NCI-H446 (cell line): Measurements from ENCODE around the gene GPATCH1.
"Not testable (repeated sequence)": the region's sequence is repeated elsewhere in the genome, so short reads cannot be mapped to it uniquely, and the experiment has no call there.

Experiments used
- DNase-seq, 2 experiments: peaks; one replicate each; lab custom pipeline; 2025; lab: John Stamatoyannopoulos, UW

Gene GPATCH1, protein sequence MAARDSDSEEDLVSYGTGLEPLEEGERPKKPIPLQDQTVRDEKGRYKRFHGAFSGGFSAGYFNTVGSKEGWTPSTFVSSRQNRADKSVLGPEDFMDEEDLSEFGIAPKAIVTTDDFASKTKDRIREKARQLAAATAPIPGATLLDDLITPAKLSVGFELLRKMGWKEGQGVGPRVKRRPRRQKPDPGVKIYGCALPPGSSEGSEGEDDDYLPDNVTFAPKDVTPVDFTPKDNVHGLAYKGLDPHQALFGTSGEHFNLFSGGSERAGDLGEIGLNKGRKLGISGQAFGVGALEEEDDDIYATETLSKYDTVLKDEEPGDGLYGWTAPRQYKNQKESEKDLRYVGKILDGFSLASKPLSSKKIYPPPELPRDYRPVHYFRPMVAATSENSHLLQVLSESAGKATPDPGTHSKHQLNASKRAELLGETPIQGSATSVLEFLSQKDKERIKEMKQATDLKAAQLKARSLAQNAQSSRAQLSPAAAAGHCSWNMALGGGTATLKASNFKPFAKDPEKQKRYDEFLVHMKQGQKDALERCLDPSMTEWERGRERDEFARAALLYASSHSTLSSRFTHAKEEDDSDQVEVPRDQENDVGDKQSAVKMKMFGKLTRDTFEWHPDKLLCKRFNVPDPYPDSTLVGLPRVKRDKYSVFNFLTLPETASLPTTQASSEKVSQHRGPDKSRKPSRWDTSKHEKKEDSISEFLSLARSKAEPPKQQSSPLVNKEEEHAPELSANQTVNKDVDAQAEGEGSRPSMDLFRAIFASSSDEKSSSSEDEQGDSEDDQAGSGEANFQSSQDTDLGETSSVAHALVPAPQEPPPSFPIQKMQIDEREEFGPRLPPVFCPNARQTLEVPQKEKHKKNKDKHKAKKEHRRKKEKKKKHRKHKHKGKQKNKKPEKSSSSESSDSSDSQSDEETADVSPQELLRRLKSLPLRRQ

DNA sequence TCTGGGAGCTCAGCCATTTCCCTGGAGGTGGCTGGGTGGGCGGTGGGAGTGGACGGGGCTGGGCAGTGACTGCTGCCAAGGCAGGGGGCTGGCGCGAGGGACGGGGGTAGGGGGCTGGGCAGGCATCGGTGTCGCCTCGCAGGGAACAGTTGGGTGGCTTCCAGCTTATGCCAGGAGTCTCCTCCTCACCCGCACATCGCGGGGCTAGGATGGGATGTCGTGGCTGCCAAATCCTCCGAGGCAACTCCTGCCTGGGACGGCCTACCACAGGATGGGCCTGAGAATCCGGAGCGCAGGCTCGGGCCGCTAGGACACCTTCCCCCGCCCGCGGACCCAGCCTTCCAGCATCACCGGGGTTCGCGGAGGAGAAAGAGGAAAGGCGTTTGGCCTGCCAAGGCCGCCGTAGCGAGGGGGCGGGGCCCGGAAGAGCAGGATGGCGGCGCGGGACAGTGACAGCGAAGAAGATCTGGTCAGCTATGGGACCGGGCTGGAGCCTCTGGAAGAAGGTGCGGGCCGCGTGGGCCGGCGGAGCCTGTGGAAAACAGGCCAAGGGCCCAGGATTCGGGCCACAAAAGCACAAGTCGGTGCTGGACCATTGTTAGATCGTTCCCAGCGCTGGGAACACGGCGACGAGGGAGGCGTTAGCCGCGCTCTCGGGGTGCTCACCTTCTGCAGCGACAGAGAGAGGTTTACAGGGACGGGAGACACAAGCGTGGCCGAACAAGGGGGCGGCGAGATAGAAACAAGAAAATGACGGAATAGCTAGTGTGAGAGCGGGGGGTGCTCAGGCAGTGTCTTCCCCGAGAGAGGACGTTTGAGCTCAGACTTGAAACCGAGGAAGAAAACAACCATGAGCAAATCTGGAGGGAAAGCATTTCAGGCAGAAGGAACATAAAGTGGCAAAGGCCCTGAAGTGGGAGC, at the start of gene GPATCH1:
GPATCH1 (plus strand) TSS at position 421 of the 921 bp plus-strand sequence; CDS start at position 434, 13 bp downstream.
- DNase-seq, result peak; percentile 74 to 90

DNA sequence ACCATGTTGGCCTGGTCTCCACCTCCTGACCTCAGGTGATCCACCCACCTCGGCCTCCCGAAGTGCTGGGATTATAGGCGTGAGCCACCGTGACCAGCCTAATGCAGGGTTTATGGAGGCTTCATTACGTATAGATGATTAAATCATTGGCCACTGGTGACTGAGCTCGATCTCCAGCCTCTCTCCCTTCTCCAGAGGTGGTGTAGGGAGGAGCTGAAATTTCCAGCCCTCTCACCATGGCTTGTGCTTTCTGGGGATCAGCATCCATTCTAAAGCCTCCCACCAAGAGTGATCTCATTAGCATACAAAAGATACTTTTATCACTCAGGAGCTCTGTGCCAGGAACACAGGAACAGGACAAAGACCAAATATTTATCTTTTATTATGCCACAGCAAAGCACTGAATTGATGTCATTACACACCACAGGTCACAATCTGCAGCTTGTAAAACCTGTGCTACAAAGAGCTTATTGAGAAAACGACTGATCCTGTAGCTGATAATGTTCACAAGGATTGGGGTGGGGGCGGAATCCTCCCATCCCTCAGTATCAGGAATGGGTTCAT, 48.7 kb upstream of the GPATCH1 start:
- no peak for DNase-seq

DNA sequence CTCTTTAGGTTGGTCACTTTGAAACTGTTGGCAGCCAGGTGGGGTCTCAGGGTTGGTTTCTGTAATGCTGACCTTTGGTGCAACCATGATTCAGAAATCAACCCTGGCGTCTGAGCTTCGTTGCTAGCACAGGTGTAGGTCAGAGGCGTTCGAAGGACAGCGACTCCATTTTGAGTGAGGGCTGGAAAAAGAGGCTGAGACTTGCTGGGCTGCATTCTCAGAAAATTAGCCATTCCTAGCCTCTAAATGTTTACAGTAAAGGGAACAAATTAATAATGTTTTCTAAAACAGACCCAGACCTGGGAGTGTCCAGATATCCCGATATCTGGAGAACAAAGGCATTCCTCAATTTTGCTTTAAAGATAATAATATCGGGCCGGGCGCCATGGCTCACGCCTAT, 45.5 kb upstream of the GPATCH1 start:
- no peak for DNase-seq

DNA sequence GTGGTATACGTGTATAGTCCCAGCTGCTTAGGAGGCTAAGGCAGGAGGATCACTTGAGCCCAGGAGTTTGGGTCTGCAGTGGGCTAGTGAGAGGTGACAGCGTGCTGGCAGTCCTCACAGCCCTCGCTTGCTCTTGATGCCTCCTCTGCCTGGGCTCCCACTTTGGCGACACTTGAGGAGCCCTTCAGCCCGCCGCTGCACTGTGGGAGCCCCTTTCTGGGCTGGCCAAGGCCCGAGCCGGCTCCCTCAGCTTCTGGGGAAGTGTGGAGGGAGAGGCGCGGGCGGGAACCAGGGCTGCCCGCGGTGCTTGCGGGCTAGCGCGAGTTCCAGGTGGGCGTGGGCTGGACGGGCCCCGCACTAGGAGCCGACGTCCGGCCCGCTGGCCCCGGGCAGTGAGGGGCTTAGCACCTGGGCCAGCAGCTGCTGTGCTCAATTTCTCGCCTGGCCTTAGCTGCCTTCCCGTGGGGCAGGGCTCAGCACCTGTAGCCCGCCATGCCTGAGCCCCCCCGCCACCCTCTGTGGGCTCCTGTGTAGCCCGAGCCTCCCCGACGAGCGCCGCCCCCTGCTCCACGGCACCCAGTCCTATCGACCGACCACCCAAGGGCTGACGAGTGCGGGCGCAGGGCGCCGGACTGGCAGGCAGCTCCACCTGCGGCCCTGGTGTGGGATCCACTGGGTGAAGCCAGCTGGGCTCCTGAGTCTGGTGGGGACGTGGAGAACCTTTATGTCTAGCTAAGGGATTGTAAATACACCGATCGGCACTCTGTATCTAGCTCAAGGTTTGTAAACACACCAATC, 44.4 kb upstream of the GPATCH1 start:
- DNase-seq, result not testable (repeated sequence)

DNA sequence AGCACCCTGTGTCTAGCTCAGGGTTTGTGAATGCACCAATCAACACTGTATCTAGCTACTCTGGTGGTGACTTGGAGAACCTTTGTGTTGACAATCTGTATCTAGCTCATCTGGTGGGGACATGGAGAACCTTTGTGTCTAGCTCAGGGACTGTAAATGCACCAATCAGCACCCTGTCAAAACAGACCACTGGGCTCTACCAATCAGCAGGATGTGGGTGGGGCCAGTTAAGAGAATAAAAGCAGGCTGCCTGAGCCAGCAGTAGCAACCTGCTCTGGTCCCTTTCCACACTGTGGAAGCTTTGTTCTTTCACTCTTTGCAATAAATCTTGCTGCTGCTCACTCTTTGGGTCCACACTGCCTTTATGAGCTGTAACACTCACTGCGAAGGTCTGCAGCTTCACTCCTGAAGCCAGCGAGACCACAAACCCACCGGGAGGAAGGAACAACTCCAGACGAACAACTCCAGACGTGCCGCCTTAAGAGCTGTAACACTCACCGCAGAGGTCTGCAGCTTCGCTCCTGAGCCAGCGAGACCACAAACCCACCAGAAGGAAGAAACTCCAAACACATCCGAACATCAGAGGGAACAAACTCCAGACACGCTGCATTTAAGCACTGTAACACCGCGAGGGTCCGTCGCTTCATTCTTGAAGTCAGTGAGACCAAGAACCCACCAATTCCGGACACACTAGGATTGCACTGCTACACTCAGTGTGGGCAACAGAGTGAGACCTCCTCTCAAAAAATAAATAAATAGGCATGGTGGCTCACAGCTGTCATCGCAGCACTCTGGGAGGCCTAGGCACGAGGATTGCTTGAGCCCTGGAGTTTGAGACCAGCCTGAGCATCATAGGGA, 43.6 kb upstream of the GPATCH1 start:
- not testable (repeated sequence) for DNase-seq

DNA sequence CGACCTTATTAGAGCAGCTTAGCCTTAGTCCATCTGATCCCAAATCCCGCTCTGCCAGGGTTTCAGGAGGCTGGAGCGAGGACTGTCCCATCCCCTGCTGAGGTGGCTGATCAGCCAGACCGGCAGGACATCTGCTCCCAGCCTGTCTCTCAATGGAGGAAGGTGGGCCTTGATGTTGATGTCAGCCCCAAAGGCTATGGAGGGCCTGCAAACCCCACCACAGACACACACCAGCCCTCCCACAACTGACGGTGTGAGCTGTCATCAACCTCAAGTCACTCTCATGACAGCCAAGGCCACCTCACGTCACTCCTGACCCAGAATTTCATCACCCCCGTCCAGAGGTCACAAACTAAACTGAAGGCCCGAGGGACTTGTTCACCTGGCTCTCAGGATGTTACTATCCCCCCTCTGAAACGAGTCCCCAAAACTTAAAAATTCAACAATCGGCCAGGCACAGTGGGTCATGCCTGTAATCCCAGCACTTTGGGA, 41.8 kb upstream of the GPATCH1 start:
- no peak for DNase-seq

DNA sequence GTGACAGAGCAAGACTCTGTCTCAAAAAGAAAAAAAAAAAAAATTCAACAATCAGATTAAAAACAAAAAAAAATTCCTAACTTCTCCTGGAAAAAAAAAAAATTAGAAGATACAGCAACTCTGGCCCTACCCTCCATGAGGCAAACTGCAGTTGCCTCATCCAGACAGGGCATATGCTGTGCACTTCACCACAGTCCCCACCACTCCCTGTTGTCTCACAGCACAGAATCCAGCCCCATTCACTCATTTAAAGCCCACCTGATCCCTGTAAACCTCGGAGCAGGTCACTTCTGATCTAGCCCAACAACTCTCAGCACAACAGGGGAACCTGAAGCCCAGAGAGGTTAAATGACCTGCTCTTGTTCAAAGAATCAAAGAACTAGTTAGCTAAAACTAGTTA, 41.2 kb upstream of the GPATCH1 start:
- no peak for DNase-seq

DNA sequence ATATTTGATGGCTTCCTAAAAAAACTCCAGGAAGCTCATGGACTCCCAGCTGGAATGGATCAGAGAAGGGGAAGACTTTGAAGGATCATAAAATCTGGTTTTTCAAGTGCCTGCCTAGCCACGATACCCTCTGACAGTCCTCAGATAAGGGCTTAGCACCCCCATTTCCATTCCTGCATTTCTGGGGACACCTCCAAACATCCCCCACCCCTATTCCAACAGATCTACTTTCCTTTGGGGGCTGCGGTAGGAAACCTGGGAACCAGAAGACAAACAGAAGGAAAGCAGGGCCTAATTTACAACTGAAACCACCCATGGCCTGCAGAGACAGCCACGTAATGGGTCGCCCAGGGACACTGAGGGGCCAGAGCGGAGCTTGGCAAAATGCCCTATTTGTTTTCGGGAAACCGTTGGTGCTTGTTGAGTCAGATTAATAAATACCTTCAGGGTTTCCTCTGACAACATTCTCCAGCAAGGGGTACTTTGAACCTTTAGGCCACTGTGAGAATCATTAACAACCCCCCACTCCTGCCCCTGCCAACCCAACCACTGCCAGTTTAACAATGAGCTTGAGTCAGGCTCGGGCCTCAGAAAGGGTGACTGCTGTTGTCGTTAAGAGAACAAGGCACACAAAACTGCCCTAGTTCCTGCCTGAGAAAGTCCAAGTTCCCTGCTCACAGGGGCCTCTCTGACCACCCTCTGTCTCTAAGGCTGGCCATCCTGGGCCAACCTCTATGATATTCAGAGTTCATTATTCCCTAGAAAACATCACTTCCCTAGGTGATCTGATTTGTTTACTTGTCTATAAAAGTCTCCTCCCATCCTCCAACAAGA, 39.8 kb upstream of the GPATCH1 start:
- no peak for DNase-seq

DNA sequence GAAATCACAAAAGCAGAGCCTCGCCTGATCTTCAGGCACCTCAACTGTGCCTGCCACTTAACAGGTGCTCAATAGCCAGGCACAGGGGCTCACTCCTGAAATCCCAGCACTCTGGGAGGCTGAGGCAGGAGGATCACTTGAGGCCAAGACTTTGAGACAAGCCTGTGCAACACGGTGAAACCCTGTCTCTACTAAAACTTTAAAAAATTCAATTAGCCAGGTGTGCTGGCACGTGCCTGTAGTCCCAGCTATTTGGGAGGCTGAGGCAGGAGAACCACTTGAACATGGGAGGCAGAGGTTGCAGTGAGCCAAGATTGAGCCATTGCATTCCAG, 39.2 kb upstream of the GPATCH1 start:
- DNase-seq, result not testable (repeated sequence)

DNA sequence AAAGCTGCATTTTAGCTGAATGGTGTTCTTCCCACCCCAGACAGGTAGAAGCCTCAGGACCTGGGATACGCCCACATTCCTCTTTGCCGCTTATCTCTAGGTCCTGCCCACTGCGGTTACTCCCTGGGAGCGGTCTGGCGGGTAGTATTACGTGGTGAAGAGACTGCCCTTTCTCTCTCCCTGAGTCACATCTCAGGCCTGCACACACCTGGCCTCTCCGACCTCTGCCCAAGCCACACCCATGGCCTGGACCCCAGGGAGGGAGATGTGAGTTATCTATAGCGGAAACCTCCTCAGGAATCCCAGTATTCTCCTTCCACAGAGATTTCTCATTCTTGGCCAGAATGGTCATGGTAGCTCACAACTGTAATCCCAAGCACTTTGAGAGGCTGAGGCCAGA, 33.6 kb upstream of the GPATCH1 start:
- DNase-seq, result no peak

DNA sequence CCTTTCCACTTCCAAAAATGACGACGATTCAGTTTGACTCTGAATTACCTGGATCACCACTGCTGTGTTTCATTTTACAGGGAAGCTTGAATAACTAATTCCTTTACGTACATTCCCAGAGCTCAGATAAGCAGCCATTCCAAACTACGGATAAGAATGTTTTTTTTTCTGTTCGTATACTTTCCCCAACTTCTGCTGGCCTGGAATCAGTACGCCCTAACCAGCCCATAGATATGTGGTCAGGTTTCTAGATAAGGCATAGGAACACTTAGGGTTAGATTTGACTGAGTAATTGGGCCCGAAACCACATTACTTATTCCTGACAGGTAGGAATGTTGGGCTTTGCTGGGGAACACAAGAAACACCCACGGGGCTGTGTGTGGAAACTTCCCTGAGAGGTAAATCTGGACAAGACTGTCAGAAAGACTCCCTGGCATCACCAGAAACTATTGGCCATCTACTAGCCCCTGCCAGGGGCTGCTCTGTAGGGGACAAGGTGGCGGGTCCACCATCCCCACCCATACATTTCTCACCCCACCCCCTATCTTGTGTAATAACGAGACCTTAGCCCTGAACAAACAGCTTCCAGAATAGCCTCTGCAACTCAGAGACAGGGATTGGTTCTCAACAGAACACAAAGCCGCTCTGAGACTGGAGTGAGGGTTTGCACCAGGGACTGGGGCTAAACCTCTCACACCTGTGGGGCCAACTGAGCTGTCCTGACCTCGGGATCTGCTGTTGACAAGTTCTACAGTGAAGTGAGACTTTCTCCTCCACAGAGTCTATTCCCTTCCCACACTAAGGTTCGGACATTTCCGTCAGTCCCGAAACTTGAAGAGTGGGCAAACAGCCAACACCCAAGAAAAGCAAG, 31.9 kb upstream of the GPATCH1 start:
- DNase-seq, result no peak

DNA sequence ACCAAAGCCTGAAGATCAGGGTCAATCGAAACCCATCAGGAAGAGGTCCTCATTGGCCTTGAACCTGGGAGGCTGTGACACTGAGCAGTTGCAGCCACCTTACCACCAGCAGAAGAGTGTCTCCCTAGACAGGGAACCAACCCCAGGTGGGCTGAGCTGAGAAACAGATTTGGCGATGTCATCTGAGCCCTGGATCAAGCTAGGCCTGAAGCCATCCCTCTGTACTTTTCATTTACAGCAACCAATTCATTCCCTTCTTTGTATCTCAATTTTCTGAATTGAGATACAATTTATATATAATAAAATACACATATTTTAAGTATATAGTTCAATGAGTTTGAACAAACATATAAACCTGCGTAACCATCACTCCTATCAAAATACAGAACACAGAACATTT, 30.9 kb upstream of the GPATCH1 start:
- DNase-seq, result no peak

DNA sequence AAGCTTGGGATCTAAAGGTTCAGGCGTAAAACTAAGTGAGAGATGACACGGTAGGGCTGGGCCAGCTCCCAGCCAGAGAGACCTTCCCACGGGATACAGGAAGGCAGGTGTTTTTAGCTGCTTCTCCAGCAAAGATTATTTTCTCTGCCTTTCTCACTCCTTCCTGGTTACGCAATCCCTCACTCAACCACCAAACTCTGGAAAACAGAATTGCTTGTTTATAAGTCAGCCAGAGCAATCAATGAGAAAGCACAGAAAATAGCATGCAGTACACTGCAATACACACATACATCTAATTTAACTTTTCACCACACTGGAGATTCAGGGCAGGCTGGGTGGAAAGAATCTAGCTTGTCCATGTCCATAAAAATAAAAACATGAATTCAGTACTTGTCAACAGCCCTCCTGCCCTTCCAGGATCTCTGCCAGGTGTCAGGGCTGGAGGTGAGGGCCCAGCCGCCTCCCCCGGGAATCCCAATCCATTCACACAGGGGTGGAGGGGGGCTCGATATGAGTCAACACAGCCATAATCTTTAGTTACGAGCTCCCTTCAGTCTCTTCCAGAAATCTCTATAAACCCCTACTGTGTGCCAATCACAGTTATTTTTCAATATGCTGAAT, 28.5 kb upstream of the GPATCH1 start:
- no peak for DNase-seq

DNA sequence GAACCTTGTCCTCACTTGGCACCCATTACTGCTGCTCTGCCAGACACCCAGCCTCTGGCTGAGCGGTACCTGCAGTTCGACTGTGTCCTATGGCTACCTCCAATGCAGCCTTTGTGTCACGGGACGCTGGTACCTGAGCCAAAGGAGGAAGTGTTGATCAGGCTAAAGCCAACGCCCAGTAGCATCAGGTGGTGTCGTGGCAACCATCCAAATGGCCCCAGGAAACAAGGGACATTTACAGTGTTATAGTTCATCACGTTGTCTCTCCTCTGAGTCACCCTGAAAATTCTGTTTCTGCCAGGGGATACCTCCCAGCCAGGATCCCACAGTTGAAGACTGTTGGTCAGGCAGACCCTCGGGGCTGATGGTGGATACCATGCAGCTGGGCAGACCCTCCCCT, 26.4 kb upstream of the GPATCH1 start:
- no peak for DNase-seq

DNA sequence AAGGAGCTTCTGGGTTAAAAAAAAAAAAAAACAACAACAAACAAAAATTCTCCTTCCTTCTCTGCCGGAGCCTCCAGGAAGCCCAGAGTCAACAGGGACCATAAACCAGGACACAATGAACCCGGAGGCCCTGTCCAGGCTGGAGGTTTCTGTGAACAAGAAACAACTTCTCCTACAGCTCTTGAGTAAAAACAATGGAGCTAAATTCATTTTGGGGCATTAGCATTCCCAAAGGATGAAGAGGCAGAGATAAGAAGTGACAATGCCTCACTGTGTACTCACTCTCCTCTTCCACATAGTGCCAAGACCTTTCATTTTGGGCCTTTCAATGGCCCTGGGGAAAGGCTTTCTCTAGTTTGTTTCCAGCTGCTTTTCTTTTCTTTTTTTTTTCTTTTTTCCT, 25.3 kb upstream of the GPATCH1 start:
- no peak for DNase-seq

DNA sequence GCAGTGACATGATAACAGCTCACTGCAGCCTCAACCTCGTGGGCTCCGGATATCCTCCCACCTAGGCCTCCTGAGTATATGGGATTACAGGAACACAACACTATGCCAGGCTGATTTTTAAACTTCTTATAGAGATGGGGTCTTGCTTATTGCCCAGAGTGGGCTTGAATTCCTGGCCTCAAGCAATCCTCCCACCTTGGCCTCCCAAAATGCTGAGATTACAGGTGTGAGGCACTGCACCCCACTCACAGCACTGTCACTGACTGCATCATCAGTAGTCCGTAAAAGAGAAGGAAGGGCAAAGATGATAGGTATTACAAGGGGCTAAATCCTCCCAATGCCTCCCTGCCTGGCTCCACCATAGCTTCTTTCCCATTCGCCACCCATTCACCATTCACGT, 20.4 kb upstream of the GPATCH1 start:
- no peak for DNase-seq

DNA sequence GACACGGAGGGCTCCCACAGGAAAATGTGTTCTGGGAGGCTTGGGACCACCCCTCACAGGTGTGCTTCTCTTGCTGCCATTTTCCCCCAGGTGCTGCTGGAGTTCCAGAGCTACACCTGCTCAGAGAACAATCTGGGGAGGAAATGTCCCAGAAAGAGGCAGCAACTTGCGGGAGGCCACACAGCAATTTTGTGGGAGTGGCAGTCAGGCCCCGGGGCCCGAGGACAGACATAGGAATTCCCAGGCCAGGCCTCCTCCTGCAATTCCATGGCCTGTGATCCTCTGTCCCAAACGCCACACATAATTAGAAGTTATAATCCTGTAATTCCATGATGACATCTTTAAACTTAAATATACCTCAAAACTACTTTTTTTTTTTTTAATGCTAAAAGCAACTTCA, 18.1 kb upstream of the GPATCH1 start:
- DNase-seq, result no peak
